Measurements from ENCODE around the gene CPN1.
"Not testable (repeated sequence)": the region's sequence is repeated elsewhere in the genome, so short reads cannot be mapped to it uniquely, and the experiment has no call there.

- not testable (repeated sequence) for TF ChIP-seq EZH2 (IDR thresholded peaks at IDR 0.05); POLR2AphosphoS5 (IDR thresholded peaks at IDR 0.05; ENCODE audit: borderline replicate concordance, low read depth, low read length)
These were observed 607 bp upstream of the CPN1 start for GRCh38 chr10:100082276-100082675.

Data from SK-N-MC (cell line).